Activated naive CD8-positive, alpha-beta T cell treated with anti-CD3 and anti-CD28 coated beads, Interleukin-2, amount 50 U/mL, for 16 hours (primary cell): ENCODE measurements around the gene STARD10.

Source experiments
- DNase-seq: peaks from one replicate; pipeline ENCODE4 v3.0.0-alpha.2; 2020; ENCODE audit warnings: low read depth, low spot score

STARD10 gene

DNA sequence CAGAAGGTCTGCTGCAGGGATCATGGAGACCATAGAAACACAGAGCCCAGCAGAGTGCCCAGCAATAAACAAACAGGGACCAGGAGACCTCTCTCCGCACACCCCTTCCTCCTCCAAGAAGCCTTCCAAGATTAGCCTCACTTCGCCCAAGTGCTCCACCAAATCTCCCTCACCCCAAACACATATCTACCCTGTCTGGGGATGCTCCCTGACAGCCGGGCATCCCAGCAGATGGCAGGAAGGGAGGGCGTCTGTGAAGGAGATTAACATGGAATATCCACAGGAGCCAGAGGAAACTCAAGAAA is 68.2 kb downstream of the STARD10 start:
- DNase-seq, result no peak

- peak; percentile 55 for DNase-seq
These were observed 68.8 kb downstream of the STARD10 start for GRCh38 chr11:72724851-72725723.

DNA sequence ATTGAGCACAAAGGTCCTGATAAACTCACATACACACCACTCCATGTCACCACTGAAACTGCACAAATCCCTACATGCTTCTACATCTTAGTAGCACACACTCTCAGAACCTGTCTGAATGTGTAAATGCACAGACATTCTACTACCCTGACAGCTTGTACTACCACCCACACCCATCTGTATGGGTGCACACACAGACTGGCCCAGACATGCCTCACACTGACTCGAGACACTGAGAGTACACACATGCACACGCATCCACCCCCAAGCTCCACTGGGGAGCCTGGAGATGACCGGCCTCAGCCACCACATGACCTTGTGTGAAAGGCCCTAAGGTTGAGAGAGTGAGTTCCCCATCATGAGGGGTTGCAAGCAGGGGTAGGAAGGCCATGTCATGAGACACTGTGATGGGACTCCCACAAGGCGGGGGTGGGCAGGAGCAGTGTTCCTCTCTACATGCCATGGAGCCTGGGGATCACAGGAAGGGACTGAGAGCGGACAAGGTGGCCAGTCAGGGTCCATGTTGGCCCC is 69.8 kb downstream of the STARD10 start:
- DNase-seq, result no peak

- DNase-seq, result no peak
These were observed 70.3 kb downstream of the STARD10 start for GRCh38 chr11:72723508-72723907.

GRCh38 chr11:72722050-72722748 is 71.6 kb downstream of the STARD10 start:
- peak; percentile 54 for DNase-seq

GRCh38 chr11:72721689-72722049 is 72.2 kb downstream of the STARD10 start:
- no peak for DNase-seq

DNA sequence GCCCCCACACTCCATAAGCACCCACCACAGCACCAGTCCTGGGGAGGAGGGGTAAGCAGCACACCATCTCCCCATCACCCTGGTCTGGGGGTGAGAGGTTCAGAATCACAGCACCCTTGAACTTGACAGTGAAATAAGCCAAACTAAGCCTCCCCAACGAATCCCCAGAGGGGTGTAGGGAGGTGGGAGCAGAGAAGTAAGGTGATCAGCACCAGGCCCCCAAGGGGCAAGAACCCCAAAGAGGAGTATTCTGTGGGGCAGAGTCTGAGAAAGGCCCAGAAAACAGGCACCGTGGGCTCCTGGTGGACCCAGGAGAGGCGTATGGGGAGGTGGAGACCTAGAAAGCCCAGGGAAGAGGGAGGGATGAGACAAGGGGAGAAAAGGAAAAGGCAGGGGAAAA is 72.6 kb downstream of the STARD10 start:
- DNase-seq, result no peak

- no peak for DNase-seq
These were observed 73.1 kb downstream of the STARD10 start for GRCh38 chr11:72720784-72721183.

- no peak for DNase-seq
These were observed 73.8 kb downstream of the STARD10 start for GRCh38 chr11:72720047-72720446.

GRCh38 chr11:72719551-72719950 is 74.3 kb downstream of the STARD10 start:
- no peak for DNase-seq

DNA sequence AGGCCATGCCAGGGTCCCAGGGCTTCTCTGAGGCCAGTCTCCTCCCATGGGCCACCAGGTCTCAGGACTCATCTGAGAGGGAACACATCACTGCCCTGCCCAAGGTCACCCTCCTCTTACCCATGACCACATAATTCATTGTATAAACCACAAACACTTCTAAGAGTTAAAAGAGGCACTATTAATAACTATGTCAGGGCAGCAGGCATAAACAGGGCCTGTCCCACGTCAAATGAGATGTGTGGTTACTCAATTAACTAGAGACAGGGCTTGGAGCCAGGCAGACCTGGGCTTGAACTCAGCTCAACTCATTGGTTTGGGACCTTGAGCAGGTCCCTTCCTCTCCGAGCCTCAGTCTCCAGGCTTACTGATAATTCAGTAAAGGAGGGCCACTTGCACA is 74.7 kb downstream of the STARD10 start:
- DNase-seq, result no peak

DNA sequence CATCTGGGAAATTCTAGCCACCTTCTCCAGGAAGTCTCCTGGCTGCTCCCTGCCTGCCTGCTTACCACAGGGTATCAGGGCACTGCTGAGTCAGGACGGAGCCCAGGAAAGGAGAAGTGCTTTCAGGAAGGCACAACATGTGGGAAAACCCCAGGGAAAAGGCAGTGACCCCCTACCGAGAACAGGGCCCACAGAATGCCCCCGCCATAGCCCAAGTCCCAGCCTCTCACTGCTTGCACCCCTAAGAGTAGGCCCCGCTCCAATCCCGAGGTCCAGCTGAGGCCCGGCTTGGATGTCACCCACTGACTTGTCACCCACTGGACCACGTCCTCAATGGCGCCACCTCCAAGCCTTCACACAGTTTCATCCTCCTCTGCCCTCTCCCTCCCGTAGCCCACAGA is 75.7 kb downstream of the STARD10 start:
- DNase-seq, result no peak

- no peak for DNase-seq
These were observed 76.9 kb downstream of the STARD10 start for GRCh38 chr11:72716788-72717435.

DNA sequence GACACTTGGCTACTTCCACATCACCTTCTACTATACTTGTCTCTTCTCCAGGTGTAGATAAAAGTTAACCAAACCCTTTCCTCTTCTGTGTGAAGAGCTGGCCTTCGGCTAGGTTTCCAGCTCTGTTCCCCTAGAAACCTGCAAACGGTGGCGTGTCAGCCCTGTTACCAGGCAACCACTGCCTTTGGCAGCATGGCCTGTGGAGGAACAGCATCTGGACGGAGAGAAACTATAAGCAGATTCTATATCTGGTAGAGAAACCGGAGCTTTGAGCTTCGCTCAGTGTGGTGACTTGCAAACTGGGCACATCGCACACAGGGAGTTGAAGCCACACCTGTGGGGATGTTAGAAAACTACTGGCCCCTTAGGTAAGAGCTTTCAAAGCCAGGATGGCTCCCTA is 77.6 kb downstream of the STARD10 start:
- no peak for DNase-seq

DNA sequence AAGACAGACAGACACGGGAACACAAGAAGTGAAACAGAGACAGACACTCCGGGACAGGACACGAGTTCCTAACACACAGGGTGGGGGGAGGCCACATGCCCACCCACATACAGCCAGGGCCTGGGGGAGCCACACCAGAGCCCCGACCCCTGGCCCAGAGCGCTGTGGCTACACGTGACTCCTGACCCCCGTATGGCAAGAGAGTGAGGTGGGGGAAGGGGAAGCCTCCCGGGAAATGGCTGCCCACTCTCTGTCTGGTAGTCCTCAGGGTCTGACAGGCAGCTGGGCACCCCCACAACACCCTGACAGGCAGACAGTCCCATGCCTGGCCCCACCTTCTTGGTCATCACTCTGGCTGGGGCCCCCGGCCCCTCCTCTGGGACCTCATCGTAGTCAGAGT is 81.0 kb downstream of the STARD10 start:
- DNase-seq, result no peak

- DNase-seq, result no peak
These were observed 81.6 kb downstream of the STARD10 start for GRCh38 chr11:72712168-72712751.

DNA sequence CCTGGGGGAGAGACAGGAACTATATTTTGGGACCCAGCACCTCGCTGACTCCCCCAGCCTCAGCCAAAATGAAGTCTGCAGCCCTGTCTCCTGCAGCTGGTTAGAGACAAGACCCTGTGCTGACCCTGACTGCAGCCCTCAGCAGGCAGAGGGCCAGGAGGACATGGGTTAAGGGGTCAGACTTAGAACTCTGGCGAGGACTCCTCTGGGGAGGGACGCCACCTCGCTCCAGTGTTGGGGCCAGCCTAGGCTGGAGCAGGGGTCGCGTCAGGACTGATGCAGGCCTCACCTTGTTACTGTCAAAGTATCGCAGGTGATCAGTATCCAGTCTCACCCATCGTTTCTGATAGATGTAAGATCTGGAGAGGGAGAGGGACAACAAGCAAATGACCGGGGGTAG is 82.7 kb downstream of the STARD10 start:
- DNase-seq, result no peak

DNA sequence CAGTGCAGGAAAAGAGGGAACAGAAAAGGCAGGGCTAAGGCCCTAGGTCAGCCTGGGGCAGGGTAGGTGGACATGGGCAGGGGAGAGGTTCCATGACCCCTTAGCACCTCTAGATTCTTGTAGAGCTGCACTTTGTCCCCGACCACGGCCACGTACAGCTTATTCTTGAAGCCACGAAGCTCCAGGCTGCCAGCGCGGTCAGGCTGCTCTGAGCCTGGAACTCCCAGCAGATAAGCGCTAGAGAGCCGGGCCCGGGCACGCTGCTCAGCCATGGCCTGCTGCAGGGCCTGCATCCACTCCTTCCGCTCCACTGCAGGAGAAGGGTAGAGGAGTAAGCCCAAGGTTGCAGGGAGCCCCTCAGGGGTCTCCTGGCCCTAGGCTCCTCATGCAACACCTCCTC is 83.6 kb downstream of the STARD10 start:
- no peak for DNase-seq

DNA sequence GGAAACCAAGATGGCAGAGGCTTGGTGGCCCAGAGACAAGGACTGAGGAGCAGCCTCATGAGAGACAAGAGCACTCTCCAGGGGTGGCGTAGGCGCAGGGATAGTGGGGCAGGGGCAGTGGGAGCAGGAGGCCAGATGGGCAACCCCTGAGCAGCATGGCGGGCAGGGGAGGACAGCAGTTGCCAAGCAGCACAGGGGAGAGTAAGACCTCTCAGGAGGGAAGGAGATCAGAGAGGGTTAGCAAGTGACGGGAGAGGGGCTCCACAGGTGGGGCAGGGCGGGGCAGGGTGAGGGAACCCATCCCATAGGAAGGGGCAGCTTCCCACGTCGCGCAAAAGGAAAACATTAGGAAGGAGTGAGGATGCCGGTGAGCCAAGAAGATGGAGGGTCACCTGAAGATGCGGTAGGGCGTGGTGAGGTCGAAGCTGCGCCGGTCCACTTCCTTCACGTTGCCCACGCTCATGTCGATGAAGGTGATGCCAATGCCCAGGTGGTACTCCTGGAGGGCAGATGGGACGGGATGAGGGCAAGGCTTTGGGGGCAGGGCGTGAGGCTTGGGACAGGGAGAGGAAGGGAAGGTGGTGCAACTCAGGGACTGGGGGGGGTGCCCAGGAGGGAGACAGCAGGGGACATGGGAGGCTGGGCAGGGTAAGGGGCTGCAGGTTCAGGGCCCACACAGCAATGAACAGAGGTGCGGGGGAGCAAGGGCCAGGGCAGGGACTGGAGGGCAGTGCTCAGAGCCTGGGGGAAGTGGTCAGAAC is 84.2 kb downstream of the STARD10 start:
- no peak for DNase-seq

GRCh38 chr11:72707032-72707431 is 86.8 kb downstream of the STARD10 start:
- DNase-seq, result no peak

DNA sequence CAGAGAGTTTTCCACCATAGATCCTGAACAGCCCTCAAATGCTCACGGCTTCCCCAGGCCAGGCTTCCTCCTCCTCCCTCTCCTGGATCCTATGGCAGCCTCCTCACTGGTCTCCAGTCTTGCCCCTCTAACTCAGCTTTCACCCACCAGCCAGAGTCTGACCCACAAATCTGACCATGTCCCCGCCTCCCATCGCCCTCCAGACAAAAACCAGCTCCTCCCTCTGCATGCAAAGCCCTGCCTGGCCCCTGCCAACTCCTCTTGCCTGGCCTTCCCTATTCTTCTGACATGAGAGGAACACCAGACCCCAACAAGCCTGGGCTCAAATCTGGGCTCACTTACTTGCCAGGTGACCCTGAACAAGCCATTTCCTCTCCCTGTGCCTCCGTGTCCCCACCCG is 87.3 kb downstream of the STARD10 start:
- no peak for DNase-seq
